ENCODE measurements around the gene WDPCP. TPM values are rescaled to one million over a fixed set of nuclear protein-coding genes. Genes with fewer than 3 reads are reported as not detected.
A peak's percentile ranks its signal among the peaks of the same experiment; 100 is the strongest.

The WDPCP gene
- total and polyA plus RNA-seq, 10 donors, result 2.1 to 20.0 (median 13.3) TPM

DNA sequence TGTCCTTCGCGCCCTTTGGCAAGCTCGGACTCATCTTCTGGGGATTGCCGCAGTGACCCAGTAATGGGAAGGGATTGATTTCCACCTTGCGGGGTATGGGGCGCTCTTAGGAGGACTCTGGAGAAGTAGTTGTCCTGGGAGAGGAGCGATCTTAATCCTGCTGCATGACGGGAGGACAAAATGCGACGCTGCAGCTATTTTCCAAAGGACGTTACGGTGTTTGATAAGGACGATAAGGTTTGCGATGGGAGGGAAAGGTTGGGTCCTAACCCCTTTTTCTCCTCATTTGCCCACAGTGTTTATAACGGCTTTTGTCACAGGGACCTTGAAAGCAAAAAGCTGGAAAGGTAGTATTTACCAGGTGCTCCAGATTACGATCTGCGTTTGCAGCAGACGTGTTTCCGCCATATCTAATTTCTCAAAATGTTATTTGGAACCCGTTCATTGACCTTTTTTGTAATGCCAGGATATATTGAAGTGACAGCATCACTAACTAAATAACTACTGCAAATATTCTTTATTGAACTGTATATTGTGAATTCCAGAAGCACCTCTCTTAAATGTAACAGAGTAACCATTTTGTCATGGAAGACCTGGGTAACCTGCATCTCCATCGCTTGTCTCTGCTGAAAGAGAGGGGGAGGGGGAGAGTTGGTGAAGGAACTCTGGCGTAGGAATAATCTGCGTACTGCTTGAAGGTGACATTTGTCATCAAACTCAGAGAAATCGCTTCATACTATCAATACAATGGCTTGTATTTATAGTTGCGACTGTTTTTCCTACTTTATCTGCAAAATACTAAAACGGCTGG lies 1.1 kb upstream of the WDPCP start:
- TF ChIP-seq POLR2A (IDR thresholded peaks at IDR 0.05) (no peak), POLR2AphosphoS5 (IDR thresholded peaks at IDR 0.05) (no peak)
- TF ChIP-seq, protein P1, sequence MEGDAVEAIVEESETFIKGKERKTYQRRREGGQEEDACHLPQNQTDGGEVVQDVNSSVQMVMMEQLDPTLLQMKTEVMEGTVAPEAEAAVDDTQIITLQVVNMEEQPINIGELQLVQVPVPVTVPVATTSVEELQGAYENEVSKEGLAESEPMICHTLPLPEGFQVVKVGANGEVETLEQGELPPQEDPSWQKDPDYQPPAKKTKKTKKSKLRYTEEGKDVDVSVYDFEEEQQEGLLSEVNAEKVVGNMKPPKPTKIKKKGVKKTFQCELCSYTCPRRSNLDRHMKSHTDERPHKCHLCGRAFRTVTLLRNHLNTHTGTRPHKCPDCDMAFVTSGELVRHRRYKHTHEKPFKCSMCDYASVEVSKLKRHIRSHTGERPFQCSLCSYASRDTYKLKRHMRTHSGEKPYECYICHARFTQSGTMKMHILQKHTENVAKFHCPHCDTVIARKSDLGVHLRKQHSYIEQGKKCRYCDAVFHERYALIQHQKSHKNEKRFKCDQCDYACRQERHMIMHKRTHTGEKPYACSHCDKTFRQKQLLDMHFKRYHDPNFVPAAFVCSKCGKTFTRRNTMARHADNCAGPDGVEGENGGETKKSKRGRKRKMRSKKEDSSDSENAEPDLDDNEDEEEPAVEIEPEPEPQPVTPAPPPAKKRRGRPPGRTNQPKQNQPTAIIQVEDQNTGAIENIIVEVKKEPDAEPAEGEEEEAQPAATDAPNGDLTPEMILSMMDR (IDR thresholded peaks at IDR 0.05 in 8 of 11, conservative IDR thresholded peaks at IDR 0.05 in 3 of 11), result no peak
- whole genome bisulfite sequencing, 5 donors, result 9 to 12% (median 10%) methylated on average over 26 of the region's 26 CpGs
- H3K27ac ChIP-seq, result peak overlapping the region; percentile 61 to 91 (median 86)

DNA sequence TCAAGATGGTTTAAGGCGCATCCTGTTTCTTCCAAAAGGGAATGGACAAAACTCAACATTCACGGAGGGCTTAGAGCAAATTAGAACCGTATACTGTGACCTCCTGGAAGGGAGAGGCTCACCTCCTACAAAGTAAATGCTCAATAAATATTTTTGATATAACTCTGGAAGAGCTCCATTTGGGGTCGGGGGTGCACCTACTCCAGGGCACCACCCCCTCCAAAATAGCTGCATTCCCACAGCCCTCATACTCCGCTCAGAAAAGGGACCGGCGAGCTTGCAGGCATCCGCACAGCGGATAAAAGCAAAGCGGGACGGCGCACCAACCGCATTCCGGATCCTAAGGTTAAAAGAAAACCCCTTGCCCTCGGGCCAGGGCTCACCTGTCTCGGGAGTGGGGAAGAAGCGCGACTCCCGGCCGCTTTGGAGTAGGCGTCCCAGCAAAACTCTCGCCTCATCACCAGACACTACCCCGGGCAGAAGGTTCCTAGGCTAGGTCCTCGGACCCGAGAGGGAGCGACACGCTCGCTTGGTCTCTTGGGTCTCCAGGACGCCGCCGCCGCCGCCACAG lies 378 bp downstream of the WDPCP start:
- intact Hi-C loops (cut with DNase I; ENCODE audit: low total_unique reads), result no loop called here
- Histone ChIP-seq H3K9me3 (no peaks in the 10 kb centered on the region), H3K27me3 (replicated peaks in 1 of 7) (no peaks in the 10 kb centered on the region), H3K4me3 (peak overlapping the region; percentile 78 to 94 (median 90)), H3K36me3 (peaks cover 0 to 10% (median 0%) of the 10 kb centered on the region in 6 donors), H3K4me1 (peaks cover 27 to 61% (median 49%) of the 10 kb centered on the region in 6 donors), H3K27ac (peak overlapping the region; percentile 61 to 91 (median 86))
- WGBS, 5 donors, result 0 to 1% (median 0%) methylated on average over 19 to 33 of the region's 33 CpGs
- TF ChIP-seq POLR2AphosphoS5 (IDR thresholded peaks at IDR 0.05) (peak in 1 of 3 donors; percentile 12), POLR2A (IDR thresholded peaks at IDR 0.05) (no peak)
- TF ChIP-seq, protein P1 (IDR thresholded peaks at IDR 0.05 in 8 of 11, conservative IDR thresholded peaks at IDR 0.05 in 3 of 11), result no peak
- DNase-seq, result peak; percentile 95

More for the DNA sequence above, 1.1 kb upstream of the WDPCP start:
- no peaks in the 10 kb centered on the region for H3K27me3 ChIP-seq (replicated peaks in 1 of 7)
- intact Hi-C loops (cut with DNase I; ENCODE audit: low total_unique reads), result no loop called here
- peak overlapping the region; percentile 78 to 94 (median 90) for H3K4me3 ChIP-seq
- no peaks in the 10 kb centered on the region for H3K9me3 ChIP-seq
- H3K4me1 ChIP-seq, result peaks cover 27 to 69% (median 49%) of the 10 kb centered on the region in 6 donors
- no peak for DNase-seq
- H3K36me3 ChIP-seq, result peaks cover 0 to 24% (median 6%) of the 10 kb centered on the region in 6 donors

DNA sequence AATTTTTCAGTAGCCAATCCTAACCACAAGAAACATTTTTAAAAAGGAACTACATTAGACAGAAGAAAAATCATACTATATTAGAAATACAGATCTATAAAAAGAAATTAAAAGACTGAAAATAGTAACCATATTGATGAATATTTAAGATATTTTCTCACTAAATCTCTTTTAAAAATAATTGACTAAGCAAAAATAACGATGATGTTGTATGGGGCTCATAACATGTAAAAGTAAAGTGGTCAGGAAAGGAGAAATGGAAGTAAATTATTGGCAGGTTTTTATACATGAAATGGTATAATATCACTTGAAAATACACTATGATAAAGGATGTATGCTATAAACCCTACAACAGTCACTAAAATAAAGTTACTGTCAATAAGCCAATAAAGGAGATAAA lies 5.4 kb downstream of the WDPCP start:
- H3K4me3 ChIP-seq, result no peak overlapping the region
- 92 to 96% (median 95%) methylated on average over 1 of the region's 1 CpG for WGBS, 5 donors
- DNase-seq, result no peak
- TF ChIP-seq, protein P1 (IDR thresholded peaks at IDR 0.05 in 8 of 11, conservative IDR thresholded peaks at IDR 0.05 in 3 of 11), result no peak
- TF ChIP-seq POLR2AphosphoS5 (IDR thresholded peaks at IDR 0.05) (no peak), POLR2A (IDR thresholded peaks at IDR 0.05) (no peak)
- peaks cover 12 to 22% (median 18%) of the 10 kb centered on the region in 6 donors for H3K4me1 ChIP-seq
- H3K36me3 ChIP-seq, result no peaks in the 10 kb centered on the region
- no peak overlapping the region for H3K27ac ChIP-seq
- intact Hi-C loops (cut with DNase I; ENCODE audit: low total_unique reads), result no loop called here
- H3K27me3 ChIP-seq (replicated peaks in 1 of 7), result no peaks in the 10 kb centered on the region
- H3K9me3 ChIP-seq, result peaks cover 0 to 6% (median 0%) of the 10 kb centered on the region in 8 donors

Measured in spleen (tissue), 11 donors.